ENCODE results near the gene SUGCT.

Gene SUGCT

GRCh38 chr7:40782836-40783235, 648.0 kb downstream of the SUGCT start:
- no peak for DNase-seq (ENCODE audit: low spot score)

DNA sequence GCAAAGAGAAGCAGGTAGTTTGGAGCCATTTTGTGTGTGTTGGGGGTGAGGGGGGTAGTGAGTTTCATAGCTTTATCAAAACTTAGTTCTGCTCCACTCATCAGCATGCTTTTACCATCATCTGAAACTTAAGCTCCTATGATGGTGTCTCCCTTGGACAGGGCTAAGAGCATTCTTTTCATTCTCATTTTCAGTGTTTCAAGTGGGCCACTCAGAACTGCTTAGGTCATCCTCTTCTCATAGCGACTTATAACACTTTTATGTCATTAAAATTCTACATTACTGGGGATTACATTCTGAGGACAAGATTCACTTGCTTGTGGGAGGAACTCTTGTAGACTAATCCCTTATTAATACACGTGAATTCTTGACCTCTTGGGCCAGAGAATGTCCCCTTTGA, 649.4 kb downstream of the SUGCT start:
- DNase-seq (ENCODE audit: low spot score): no peak

DNA sequence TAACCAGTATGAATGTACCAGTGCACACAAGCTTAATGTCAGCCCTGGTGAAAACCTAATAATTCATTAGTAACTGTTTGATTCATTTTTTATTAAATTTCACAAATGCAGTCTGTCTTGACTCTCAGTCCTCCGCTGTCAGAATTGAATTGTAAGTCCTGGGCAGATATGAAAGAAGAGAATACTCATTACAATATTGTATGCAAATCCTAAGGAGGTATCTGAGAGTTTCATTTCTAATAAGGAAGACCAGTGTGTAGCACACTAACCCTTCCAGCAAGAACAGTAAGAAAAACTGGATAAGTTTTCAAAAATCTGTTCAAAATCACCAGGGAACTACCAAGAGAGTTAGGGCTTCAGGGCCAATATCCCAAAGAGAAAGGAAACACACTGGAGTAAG, 652.1 kb downstream of the SUGCT start:
- DNase-seq (ENCODE audit: low spot score): no peak

DNA sequence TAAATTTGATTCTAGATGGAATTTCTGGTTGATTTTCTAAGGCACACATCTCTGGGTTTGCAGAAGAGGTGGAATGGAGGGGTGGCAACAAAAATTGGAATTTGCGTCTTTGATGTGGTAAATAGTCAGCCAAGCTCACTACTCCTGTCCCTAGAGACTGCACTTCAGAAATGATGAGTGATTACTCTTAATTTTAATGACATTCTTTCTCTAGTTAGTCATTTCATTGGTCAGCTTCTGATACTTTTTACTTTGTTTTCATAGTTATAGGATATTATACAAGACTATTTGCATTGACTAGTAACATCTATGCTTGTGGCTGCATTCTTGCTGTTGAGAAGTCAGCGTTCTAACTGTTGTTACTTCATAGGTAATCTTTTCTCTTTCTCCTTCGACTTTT, 658.3 kb downstream of the SUGCT start:
- no peak for DNase-seq (ENCODE audit: low spot score)

- no peak for DNase-seq (ENCODE audit: low spot score)
Observed at GRCh38 chr7:40795607-40796006, 660.8 kb downstream of the SUGCT start.

- no peak for DNase-seq (ENCODE audit: low spot score)
Observed at GRCh38 chr7:40796723-40797122, 661.9 kb downstream of the SUGCT start.

DNA sequence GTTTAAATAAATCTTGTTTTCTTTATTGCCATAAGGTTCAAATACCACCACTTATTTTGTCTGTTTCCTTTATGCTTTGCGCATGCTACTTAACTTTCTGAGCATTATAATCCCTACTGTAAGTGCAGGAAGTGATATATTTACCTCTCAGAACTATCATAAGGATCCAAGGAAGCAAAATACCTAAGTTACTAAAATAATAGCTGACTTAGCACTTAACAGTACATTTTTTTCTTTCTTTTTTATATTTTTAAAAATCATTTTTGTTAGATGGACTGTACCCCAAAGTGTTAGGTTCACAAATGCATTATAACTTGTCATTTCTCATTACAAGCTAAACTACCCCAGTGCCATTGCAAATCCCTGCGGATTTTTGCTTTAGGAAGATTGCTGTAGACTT, 663.8 kb downstream of the SUGCT start:
- DNase-seq (ENCODE audit: low spot score): no peak

- no peak for DNase-seq (ENCODE audit: low spot score)
Observed at GRCh38 chr7:40799493-40800403, 664.9 kb downstream of the SUGCT start.

DNA sequence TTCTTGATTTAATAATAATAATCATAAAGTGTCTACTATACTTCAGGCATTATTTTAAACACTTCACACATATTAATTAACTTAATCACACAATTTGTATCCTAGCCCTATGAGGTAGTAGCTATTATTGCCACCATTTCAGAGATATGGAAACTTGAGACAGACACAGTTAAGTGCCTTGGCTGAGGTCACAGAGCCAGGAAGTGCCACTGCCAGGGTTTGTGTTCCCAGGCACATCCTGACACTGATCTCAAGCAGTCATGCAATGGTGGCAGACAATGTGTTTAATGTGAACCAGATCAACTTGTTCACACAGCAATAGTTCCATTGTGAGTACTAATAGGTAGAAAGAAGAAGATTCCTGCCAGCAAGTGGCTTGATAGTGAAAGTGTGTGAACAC, 666.0 kb downstream of the SUGCT start:
- DNase-seq (ENCODE audit: low spot score): no peak

GRCh38 chr7:40802497-40802896, 667.7 kb downstream of the SUGCT start:
- no peak for DNase-seq (ENCODE audit: low spot score)

DNA sequence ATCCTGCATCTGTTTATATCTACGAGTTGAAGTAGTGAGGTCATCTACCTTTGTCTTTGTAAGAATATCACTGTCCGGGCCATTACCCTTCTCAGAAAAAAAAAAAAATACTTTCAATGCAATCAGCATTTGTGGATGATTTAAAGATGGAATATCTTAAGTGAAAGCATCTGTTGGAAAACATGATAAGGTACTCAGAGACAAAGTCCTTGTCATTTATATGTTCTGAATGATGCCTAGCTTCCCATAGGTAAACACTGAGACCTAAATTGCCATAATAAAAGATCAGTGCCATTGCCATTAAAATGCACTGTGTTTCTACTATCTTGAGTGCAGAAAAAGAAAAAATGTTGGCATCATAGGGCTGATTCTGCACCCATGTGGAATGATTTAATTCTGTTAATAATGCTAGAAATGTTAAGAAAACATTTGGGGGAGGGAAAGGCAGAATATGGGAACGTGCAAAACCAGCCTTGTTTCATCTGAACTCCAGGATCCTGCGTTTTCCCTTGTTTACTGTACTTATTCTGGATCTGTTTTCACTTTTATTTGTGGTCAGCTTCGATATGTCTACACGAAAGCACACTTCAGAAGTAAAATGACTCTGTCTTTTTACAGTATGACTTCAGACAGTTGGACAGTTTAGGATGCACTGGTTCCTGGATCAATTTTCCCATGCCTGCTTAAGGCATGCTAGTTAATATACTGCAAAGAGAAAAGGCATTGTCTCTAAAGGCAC, 669.8 kb downstream of the SUGCT start:
- DNase-seq (ENCODE audit: low spot score): no peak

DNA sequence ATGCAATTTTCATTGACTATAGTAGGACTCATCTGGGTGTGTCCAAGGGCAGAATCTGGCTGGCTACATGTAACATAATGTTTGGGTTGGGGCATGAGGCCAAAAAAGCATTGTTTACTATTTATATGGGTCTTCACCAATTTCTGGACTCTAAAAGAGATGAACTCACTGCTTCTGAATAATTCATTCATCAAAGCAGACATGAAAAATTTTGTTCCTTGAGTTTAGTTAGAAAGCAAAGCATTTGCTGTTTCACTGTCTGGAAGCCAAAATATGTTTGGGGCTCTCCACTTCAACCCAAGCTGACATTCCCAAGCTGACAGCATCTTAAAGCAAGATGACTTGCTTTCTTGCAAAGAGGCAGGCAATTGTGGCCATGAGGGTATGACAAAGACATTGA, 670.6 kb downstream of the SUGCT start:
- no peak for DNase-seq (ENCODE audit: low spot score)

- no peak for DNase-seq (ENCODE audit: low spot score)
Observed at GRCh38 chr7:40808378-40808942, 673.7 kb downstream of the SUGCT start.

DNA sequence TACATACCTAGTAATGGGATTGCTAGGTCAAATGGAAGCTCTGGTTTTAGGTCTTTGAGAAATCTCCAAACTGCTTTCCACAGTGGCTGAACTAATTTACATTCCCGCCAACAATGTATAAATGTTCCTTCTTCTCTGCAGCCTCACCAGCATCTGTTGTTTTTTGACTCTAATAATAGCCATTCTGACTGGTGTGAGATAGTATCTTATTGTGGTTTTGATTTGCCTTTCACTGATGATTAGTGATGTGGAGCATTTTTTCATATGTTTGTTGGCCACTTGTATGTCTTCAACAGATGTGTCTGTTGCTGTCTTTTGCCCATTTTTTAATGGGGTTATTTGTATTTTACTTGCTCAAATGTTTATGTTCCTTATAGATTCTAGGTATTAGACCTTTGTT, 675.5 kb downstream of the SUGCT start:
- no peak for DNase-seq (ENCODE audit: low spot score)

GRCh38 chr7:40811666-40812065, 676.9 kb downstream of the SUGCT start:
- DNase-seq (ENCODE audit: low spot score): no peak

DNA sequence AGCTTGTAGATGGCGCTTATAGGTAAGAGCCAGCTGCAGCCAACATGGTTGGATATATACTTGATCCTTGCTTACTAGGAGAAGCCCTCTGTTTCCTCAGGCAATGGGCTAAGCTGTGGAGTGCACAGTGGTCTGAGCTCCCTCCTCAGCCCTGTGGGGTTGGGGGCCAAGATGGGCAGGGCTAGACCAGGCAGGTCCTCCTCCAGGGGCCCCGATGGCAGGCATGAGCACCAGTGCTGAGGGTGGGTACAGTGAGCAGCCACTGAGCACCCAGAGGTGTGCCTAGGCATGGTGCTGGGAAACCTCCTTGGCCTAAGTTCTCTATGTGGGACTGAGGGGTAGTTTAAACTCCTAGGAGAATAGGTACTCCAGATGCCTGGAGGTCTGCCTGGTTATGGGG, 680.2 kb downstream of the SUGCT start:
- no peak for DNase-seq (ENCODE audit: low spot score)

- DNase-seq (ENCODE audit: low spot score): no peak
Observed at GRCh38 chr7:40815512-40815911, 680.7 kb downstream of the SUGCT start.

- DNase-seq (ENCODE audit: low spot score): no peak
Observed at GRCh38 chr7:40822861-40823260, 688.1 kb downstream of the SUGCT start.

DNA sequence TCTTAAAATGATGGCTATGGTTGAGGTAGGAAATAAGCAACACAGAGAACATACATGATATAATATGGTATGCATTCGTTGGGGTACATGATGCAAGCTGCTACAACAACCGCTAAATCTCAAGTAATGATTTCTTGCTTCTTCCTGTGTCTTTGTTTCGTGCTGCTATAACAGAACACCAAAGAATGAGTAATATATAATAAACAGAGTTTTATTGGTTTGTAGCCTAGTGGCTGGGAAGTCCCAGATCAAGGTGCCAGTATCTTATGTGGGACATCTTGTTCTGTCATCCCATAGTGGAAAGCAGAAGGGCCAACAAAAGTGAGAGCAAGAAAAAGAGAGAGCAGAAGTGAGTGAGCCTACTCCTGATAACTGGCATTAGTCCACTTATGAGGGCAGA, 689.7 kb downstream of the SUGCT start:
- no peak for DNase-seq (ENCODE audit: low spot score)

DNA sequence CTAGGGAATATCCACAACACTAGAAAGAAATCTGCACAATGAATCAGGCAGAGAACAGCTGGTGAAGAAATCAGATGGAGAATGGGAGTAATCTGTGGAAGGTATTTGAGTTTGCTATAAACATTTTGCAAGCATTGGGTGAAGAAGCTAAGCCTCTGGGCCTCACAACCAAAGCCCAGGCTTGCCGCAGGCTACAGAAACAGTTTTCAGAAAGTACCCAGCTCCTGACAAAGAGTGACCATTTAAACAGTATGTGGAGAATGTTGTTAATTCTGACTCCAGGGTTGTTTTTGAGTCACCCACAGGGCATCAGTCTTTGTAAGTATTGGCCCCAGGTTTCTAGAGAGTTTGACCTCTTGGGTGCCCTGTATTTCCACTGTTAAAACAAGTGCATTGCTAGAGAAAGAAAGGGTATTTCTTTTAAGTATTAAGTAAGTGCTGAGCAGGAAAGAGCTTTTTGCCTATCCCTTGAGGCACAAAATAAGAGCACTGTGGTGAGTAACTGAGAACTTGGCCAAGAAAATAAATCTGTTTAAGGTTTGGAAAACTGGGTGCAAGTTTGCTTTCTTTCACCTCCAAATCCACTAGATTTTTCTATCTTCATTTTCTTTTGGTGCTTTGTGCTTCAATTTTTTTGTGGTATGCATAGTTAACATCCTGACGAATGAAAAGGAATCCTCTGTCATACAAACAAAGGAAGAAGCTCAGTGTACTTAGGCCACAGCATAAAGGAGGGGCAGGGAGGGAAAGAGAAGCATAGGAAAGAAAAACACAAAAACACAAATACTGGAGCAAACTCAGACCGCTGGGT, 691.8 kb downstream of the SUGCT start:
- no peak for DNase-seq (ENCODE audit: low spot score)

DNA sequence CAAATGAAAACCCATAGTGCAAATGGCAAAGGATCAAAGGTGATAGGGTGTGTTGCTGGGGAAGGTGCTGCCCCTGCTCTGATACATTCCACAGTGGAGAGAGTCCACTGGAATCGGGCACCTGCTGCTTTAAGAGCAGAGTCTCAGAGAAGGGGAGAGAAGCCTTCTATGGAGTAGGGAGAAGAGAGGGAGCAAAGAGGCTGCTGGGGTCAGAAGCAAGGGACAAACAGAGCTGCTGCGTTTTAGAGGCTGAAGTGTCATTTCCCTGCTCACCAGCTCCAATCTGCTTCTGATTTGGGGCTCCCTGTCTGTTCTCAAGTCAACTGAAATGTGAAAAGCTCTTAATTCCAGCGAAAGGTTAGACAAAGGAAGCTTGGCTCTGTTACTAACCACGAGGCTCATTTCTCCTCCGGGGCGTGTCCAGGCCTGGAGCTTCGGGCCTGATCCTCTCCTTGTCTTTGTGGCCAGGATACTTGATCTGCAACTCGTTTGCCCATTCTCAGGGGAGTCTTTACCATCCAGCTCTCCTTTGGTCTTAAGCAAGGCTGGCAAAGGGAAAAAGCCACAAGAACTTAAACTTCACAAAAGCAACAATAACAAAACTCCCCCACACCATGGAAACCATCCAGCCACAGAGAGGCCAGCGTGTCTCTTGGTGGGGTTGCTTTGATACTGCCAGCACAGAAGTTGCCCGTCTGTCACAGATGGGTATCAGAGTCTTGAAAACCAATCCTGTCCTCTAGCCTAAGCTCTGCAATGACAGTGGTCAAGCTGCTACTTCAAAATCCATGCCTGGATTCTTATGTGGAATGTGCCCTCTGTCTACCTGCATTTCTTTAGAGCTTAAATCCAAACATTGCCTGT, 692.6 kb downstream of the SUGCT start:
- no peak for DNase-seq (ENCODE audit: low spot score)
